ENCODE measurements around the gene ZNF284. TPM values are rescaled to one million over a fixed set of nuclear protein-coding genes. Genes with fewer than 3 reads are reported as not detected.

Gene ZNF284
- total RNA-seq, 2 donors from 2014 or later = 1.2 to 1.4 TPM

DNA sequence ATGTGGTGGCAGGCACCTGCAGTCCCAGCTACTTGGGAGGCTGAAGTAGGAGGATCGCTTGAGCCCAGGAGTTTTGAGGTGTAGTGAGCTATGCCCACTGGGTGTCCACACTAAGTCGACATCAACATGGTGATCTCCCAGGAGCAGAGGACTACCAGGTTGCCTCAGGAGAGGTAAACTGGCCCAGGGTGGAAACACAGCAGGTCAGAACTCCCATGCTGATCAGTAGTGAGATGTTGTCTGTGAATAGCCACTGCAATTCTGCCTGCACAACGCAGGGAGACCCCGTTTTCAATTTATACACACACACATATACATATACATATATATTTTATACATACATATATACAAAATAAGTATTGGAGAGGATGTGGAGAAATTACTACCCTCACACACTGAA is 20.1 kb downstream of the ZNF284 start:
- Histone ChIP-seq H3K9ac (ENCODE audit: low read depth in 2 of 2, low read length in 2 of 2) (no peak overlapping the region), H3K36me3 (no peaks in the 10 kb centered on the region), H3K27ac (no peak overlapping the region), H3K4me1 (no peaks in the 10 kb centered on the region), H3K9me3 (no peaks in the 10 kb centered on the region), H3K27me3 (no peaks in the 10 kb centered on the region), H3K4me3 (no peak overlapping the region)
- no peak for TF ChIP-seq CTCF (IDR thresholded peaks at IDR 0.05)
- no peak for DNase-seq
- intact Hi-C loops (cut with DNase I) = no loop called here

DNA sequence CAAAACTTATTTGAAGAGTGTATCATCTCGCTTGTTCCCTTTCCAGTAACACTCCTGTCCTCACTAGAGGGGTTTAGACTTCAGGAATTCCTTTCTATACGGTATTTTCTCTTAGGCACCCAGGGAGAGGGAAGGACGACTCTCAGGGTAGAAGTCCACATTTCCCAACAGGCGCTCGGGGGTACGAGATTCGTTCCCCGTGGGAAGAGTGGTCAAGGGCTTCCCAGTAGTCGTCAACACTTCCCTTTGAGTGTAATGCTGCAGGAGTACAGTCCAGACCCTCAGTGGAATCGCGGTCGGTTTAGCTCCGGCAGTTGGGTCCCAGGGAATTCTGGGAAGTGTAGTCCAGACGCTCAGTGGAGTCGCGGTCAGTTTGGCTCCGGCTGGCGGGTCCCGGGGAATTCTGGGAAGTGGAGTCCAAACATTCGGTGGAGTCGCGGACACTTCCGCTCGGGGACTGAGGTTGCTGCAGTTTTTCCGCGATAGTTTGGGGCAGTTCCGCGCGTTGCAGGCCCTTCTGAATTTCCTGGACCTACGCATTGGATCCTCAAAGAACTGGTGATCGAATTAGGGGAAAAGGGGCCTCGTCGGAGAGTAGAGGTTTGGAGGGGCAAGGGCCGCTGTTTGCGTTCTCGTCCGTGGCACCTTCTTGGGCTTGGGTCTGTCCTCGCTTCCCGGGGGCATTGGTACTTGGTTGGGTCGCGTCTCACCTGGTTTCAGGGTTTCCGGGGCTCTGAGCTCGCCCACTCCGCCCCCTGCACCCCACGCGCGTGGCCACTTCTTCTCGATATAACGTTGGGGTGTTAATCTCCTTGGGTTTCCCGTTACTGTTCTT is 22.2 kb downstream of the ZNF284 start, which contains the start of gene ZNF224:
TSS of gene ZNF224 (plus strand) at position 431 of the 835 bp plus-strand sequence. CDS start 3,513 bp downstream, outside the sequence.
- intact Hi-C loops (cut with DNase I) = no loop called here
- peak; percentile 96 for DNase-seq
- no peaks in the 10 kb centered on the region for H3K4me1 ChIP-seq
- H3K9me3 ChIP-seq = no peaks in the 10 kb centered on the region
- H3K27ac ChIP-seq = peak within 1 kb of the TSS; percentile 71
- H3K9ac ChIP-seq (ENCODE audit: low read depth in 2 of 2, low read length in 2 of 2) = peak within 1 kb of the TSS; percentile 87 to 89
- H3K27me3 ChIP-seq = no peaks in the 10 kb centered on the region
- H3K36me3 ChIP-seq = peaks cover 9% of the 10 kb centered on the region
- peak within 1 kb of the TSS; percentile 85 for H3K4me3 ChIP-seq
- TF ChIP-seq CTCF (IDR thresholded peaks at IDR 0.05) = no peak

DNA sequence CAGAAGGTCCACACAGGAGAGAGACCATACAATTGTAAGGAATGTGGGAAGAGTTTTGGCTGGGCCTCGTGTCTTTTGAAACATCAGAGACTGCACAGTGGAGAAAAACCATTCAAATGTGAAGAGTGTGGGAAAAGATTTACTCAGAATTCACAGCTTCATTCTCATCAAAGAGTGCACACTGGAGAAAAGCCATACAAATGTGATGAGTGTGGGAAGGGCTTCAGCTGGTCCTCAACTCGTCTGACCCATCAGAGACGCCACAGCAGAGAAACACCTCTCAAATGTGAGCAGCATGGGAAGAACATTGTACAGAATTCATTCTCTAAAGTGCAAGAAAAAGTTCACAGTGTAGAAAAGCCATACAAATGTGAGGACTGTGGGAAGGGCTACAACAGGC is 35.8 kb downstream of the ZNF284 start:
- H3K9me3 ChIP-seq = peaks cover 12% of the 10 kb centered on the region
- H3K9ac ChIP-seq (ENCODE audit: low read depth in 2 of 2, low read length in 2 of 2) = no peak overlapping the region
- no peak for TF ChIP-seq CTCF (IDR thresholded peaks at IDR 0.05)
- peaks cover 19% of the 10 kb centered on the region for H3K36me3 ChIP-seq
- intact Hi-C loops (cut with DNase I) = no loop called here
- H3K27ac ChIP-seq = no peak overlapping the region
- no peak overlapping the region for H3K4me3 ChIP-seq
- no peak for DNase-seq
- peaks cover 7% of the 10 kb centered on the region for H3K4me1 ChIP-seq
- H3K27me3 ChIP-seq = no peaks in the 10 kb centered on the region

DNA sequence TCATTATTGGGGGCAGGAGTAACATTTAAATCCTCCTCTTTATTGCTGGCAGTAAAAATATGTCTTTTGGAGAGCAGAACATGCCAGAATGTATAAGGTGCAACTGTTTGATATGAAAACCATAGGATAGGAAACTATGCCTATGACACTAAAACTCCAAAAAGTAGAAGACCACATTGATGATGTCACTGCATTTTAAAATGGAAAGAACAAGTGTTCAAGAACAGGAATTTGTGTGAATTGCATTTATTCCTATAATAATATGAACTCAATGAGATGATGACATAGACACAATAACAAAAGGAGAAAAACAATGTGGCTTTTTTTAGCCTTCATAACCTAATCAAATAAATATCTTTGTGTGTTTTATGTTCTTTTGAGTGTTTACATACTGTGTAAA is 37.5 kb downstream of the ZNF284 start:
- DNase-seq = no peak
- Histone ChIP-seq H3K4me1 (peaks cover 7% of the 10 kb centered on the region), H3K27me3 (no peaks in the 10 kb centered on the region), H3K9me3 (peaks cover 12% of the 10 kb centered on the region), H3K27ac (no peak overlapping the region), H3K4me3 (no peak overlapping the region), H3K9ac (ENCODE audit: low read depth in 2 of 2, low read length in 2 of 2) (no peak overlapping the region), H3K36me3 (peaks cover 14% of the 10 kb centered on the region)
- intact Hi-C loops (cut with DNase I) = no loop called here
- TF ChIP-seq CTCF (IDR thresholded peaks at IDR 0.05) = no peak

DNA sequence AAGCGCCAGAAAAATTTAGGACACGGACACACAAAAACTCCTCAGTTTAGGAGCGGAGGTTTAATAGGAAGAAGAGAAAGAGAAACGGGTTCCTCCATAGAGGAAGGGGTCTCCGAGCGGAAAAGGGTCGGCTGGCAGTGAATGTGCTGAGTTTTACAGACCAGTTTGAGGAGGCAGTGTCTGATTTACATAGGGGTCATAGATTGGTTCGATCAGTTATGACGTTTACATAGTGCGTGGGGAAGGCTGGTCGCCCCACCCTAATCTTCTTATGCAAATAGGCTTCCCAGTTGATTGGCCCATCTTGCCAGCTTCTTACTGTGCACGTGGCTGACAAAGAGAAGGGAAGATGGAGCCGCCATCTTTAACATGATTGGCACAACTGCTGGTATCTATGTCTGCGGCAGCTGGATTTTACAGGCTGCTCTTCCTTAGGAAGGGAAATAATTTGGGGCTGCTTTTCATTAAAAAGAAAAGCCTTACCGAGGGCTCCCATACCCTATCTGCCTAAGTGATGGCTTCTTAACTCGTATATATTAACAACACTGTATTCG is 40.0 kb downstream of the ZNF284 start:
- intact Hi-C loops (cut with DNase I) = loop anchor here (10.0 kb wide), 1 partner anchor 87 kb away; the partner anchor contains the start of gene ZNF222
- Histone ChIP-seq H3K27me3 (no peaks in the 10 kb centered on the region), H3K27ac (no peak overlapping the region), H3K9me3 (peaks cover 12% of the 10 kb centered on the region), H3K4me1 (peaks cover 7% of the 10 kb centered on the region), H3K36me3 (peaks cover 5% of the 10 kb centered on the region), H3K4me3 (no peak overlapping the region), H3K9ac (ENCODE audit: low read depth in 2 of 2, low read length in 2 of 2) (no peak overlapping the region)
- DNase-seq = no peak
- TF ChIP-seq CTCF (IDR thresholded peaks at IDR 0.05) = no peak
